Activated T-helper 2 cell treated with anti-CD3 and anti-CD28 coated beads, Interferon-gamma antibody, Interleukin-2, Interleukin-4, amounts not matched to agents 10 μg/mL and 5 μg/mL and 100 μg/mL, durations not matched to agents 14 hours and 24 hours and 36 hours (primary cell): ENCODE measurements around the gene XPC. TPM values are rescaled to one million over a fixed set of nuclear protein-coding genes. Genes with fewer than 3 reads are reported as not detected.
A peak's percentile ranks its signal among the peaks of the same experiment; 100 is the strongest.

Experiments used
- DNase-seq: peaks from one replicate; pipeline ENCODE4 v3.0.0; 2021; ENCODE audit warnings: low spot score
- H3K27ac Mint-ChIP-seq: one replicate; pipeline ENCODE4 v1.8.0; 2021; ENCODE audit warnings: mixed read lengths
- H3K27me3 Mint-ChIP-seq: one replicate; pipeline ENCODE4 v1.8.0; 2021; ENCODE audit warnings: low read depth, mixed read lengths
- H3K36me3 Mint-ChIP-seq: one replicate; pipeline ENCODE4 v1.8.0; 2021; ENCODE audit warnings: low read depth, mixed read lengths
- H3K4me1 Mint-ChIP-seq: one replicate; pipeline ENCODE4 v1.8.0; 2021; ENCODE audit warnings: low read depth, mixed read lengths
- H3K4me3 Mint-ChIP-seq: one replicate; pipeline ENCODE4 v1.8.0; 2021; ENCODE audit warnings: low read depth, mild to moderate bottlenecking, moderate library complexity, mixed read lengths
- H3K9me3 Mint-ChIP-seq: one replicate; pipeline ENCODE4 v1.8.0; 2021; ENCODE audit warnings: mixed read lengths
- intact Hi-C: fragments of 100-400 bp; cut with micrococcal nuclease; formaldehyde crosslinking; loops from one replicate; pipeline ENCODE4 v1.15.1; 2023
- total RNA-seq: library from RNA; stranded (reverse); gene quantifications from 2 replicates; pipeline ENCODE4 v1.2.3, GENCODE V29; 2022

XPC gene
- total RNA-seq, 1 donor from 2014 or later: 33.2 TPM

GRCh38 chr3:14202874-14203520 is 24.6 kb upstream of the XPC start:
- Mint-ChIP-seq H3K27me3 (no peaks in the 10 kb centered on the region), H3K4me3 (no peak overlapping the region), H3K27ac (no peak overlapping the region), H3K36me3 (peaks cover 24% of the 10 kb centered on the region), H3K9me3 (no peaks in the 10 kb centered on the region), H3K4me1 (no peaks in the 10 kb centered on the region)
- intact Hi-C loops: loop anchor here (5.0 kb wide), 1 partner anchor 264 kb away; no protein-coding TSS in a partner anchor
- DNase-seq: no peak

DNA sequence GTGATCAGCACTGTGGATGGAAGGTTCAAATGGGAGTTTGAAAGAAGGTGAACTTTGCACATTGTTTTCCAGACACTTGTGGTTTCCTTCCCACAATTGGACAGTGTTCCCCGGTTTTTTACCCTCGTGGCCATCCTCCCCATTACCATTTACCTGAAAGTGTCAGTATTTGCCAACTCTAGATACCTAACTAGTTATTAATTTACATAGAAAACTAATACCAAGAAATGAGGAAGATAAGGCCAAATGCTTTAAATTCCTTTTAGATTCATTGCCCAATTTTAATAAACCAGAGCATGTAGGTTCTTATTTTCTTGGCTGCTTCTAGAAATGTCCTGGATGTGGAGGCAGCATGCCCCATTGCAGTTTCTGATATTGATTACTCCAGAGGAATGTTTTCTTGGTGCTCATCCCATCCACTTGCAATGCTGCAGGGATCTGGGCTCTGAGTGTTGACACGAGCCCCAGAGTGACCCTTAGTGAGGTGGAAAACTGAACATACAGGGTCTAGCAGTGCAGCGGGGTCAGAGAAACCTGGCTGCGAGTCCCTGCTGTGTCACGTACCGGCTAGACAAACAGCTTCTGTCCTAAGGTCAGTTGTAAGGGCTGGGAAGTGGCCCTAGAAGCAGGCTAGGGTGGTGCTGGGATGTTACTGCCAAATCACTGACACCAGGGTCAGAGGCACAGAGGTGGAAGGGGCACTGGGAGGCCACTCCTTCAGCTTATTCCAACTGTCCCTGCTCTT is 23.7 kb upstream of the XPC start:
- no peaks in the 10 kb centered on the region for H3K9me3 Mint-ChIP-seq
- peaks cover 31% of the 10 kb centered on the region for H3K36me3 Mint-ChIP-seq
- H3K4me1 Mint-ChIP-seq: no peaks in the 10 kb centered on the region
- no peaks in the 10 kb centered on the region for H3K27me3 Mint-ChIP-seq
- no peak overlapping the region for H3K27ac Mint-ChIP-seq
- no peak for DNase-seq
- intact Hi-C loops: loop anchor here (5.0 kb wide), 1 partner anchor 265 kb away; no protein-coding TSS in a partner anchor
- H3K4me3 Mint-ChIP-seq: no peak overlapping the region

DNA sequence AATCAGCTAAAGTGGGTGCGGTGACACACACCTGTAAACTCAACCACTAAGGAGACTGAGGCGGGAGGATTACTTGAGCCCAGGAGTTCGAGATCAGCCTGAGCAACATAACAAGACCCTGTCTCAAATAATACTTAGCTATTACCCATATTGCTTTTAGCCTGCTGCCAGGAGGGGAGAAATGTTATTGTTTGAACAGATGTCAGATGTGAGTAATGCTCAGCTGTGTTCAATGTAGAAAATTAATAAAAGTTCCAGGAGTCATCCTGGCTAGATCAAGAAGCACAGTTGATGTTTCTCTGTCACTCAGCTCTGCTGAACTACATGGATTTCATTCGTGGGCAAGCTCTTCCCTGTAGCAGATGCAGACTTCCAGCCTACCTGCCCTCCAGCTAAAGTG is 22.4 kb upstream of the XPC start:
- intact Hi-C loops: loop anchor here (5.0 kb wide), 1 partner anchor 266 kb away; no protein-coding TSS in a partner anchor
- Mint-ChIP-seq H3K4me3 (no peak overlapping the region), H3K27me3 (no peaks in the 10 kb centered on the region), H3K36me3 (peaks cover 35% of the 10 kb centered on the region), H3K9me3 (no peaks in the 10 kb centered on the region), H3K4me1 (no peaks in the 10 kb centered on the region), H3K27ac (no peak overlapping the region)
- no peak for DNase-seq

- no peaks in the 10 kb centered on the region for H3K4me1 Mint-ChIP-seq
- H3K27ac Mint-ChIP-seq: no peak overlapping the region
- intact Hi-C loops: loop anchor here (5.0 kb wide), 1 partner anchor 267 kb away; no protein-coding TSS in a partner anchor
- no peak for DNase-seq
- no peak overlapping the region for H3K4me3 Mint-ChIP-seq
- no peaks in the 10 kb centered on the region for H3K9me3 Mint-ChIP-seq
- peaks cover 35% of the 10 kb centered on the region for H3K36me3 Mint-ChIP-seq
- H3K27me3 Mint-ChIP-seq: no peaks in the 10 kb centered on the region
These were observed 21.9 kb upstream of the XPC start for GRCh38 chr3:14200276-14200675.

GRCh38 chr3:14199641-14200040 is 21.2 kb upstream of the XPC start:
- peaks cover 35% of the 10 kb centered on the region for H3K36me3 Mint-ChIP-seq
- H3K27ac Mint-ChIP-seq: no peak overlapping the region
- no peaks in the 10 kb centered on the region for H3K4me1 Mint-ChIP-seq
- H3K27me3 Mint-ChIP-seq: no peaks in the 10 kb centered on the region
- DNase-seq: no peak
- intact Hi-C loops: loop anchor here (5.0 kb wide), 1 partner anchor 268 kb away; no protein-coding TSS in a partner anchor
- no peaks in the 10 kb centered on the region for H3K9me3 Mint-ChIP-seq
- H3K4me3 Mint-ChIP-seq: no peak overlapping the region

- peaks cover 19% of the 10 kb centered on the region for H3K4me1 Mint-ChIP-seq
- H3K9me3 Mint-ChIP-seq: no peaks in the 10 kb centered on the region
- no peaks in the 10 kb centered on the region for H3K27me3 Mint-ChIP-seq
- intact Hi-C loops: no loop called here
- peaks cover 51% of the 10 kb centered on the region for H3K36me3 Mint-ChIP-seq
- H3K27ac Mint-ChIP-seq: no peak overlapping the region
- no peak overlapping the region for H3K4me3 Mint-ChIP-seq
- DNase-seq: no peak
These were observed 16.5 kb upstream of the XPC start for GRCh38 chr3:14194865-14195264.

DNA sequence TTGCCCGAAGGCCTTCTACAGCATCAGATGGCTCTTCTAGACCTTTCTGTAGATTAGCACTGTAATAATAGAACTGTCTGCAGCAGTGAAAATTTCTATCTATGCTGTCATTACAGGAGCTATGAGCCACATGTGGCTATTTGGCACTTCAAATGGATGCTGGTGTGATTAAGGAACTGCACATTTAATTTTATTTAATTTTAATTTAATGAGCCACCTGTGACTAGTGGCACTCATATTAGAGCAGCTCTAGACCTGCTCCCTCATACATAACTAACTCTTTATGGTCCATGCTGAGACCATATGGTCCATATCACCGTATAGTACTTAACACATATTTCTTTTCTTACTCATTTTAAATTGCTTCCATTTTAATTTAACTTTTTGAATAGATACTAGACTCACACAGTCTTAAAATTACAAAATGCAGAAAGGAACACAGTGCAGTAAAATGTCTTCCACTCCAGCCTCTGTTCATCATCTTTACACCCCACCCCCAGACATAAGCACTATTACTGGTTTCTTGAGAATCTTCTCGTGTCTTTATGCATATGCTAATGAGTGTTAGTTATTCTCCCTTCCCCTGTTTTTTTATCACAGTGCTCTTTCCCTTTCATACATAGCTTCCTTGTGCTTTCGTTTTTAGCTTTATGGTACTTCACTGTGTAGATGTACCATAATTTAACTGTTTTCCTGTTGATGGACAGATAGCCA is 9.8 kb upstream of the XPC start:
- Mint-ChIP-seq H3K27me3 (no peaks in the 10 kb centered on the region), H3K4me1 (peaks cover 39% of the 10 kb centered on the region), H3K9me3 (no peaks in the 10 kb centered on the region), H3K27ac (no peak overlapping the region), H3K36me3 (peaks cover 59% of the 10 kb centered on the region), H3K4me3 (no peak overlapping the region)
- no peak for DNase-seq
- intact Hi-C loops: no loop called here

DNA sequence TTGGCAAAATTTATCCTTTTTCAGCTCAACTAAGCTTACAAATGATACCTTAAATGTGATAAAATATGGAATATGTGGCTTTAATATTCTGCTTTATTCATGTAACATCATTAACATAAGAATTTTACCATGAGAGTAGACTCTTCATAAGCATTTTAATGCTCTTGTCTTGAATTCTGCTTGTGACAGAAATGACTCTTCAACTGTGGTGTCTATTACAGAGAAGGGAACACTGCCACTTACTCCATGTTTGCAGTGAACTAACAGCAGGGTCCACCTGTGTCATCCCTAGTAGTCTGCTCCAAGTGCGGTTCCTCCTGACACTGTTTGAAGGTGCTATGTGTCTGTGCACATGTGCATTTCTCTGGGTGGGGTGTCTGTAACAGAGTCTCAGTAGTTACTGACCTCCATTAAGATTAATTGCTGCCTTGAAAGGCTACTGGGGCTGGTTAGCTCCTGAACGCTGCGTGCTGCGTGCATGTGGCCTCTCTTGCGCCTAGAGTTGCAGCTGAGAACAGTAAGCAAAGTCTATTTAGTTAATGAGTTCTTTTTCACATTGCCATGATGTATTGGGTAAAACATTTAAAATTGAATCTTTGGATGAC is 8.6 kb upstream of the XPC start:
- H3K9me3 Mint-ChIP-seq: no peaks in the 10 kb centered on the region
- intact Hi-C loops: no loop called here
- no peak overlapping the region for H3K4me3 Mint-ChIP-seq
- no peak for DNase-seq
- peaks cover 70% of the 10 kb centered on the region for H3K36me3 Mint-ChIP-seq
- no peaks in the 10 kb centered on the region for H3K27me3 Mint-ChIP-seq
- H3K4me1 Mint-ChIP-seq: peaks cover 39% of the 10 kb centered on the region
- no peak overlapping the region for H3K27ac Mint-ChIP-seq

- H3K27ac Mint-ChIP-seq: no peak overlapping the region
- no peak overlapping the region for H3K4me3 Mint-ChIP-seq
- peaks cover 51% of the 10 kb centered on the region for H3K36me3 Mint-ChIP-seq
- H3K4me1 Mint-ChIP-seq: peaks cover 33% of the 10 kb centered on the region
- no peaks in the 10 kb centered on the region for H3K27me3 Mint-ChIP-seq
- intact Hi-C loops: no loop called here
- no peak for DNase-seq
- no peaks in the 10 kb centered on the region for H3K9me3 Mint-ChIP-seq
These were observed 4.7 kb upstream of the XPC start for GRCh38 chr3:14183015-14183577.

DNA sequence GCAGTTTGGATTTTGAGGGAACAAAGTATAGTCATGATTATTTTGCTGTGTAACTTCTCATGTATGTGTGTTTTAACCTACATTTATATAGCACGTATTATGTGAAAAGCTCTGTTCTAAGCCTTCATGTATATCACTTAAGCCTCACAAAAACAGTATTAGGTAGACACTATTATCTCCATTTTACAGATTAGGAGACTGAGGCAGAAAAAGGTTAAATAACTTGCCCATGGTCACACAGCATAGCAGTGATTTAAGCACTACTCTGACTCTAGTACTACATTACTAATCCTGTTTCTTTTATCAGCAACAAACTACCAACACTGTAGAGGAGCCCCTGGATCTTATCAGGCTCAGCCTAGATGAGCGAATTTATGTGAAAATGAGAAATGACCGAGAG is 2.9 kb upstream of the XPC start:
- no peak overlapping the region for H3K27ac Mint-ChIP-seq
- H3K4me3 Mint-ChIP-seq: peak overlapping the region; percentile 11
- intact Hi-C loops: no loop called here
- peaks cover 41% of the 10 kb centered on the region for H3K36me3 Mint-ChIP-seq
- H3K4me1 Mint-ChIP-seq: peaks cover 37% of the 10 kb centered on the region
- H3K27me3 Mint-ChIP-seq: no peaks in the 10 kb centered on the region
- DNase-seq: no peak
- H3K9me3 Mint-ChIP-seq: no peaks in the 10 kb centered on the region

- DNase-seq: no peak
- Mint-ChIP-seq H3K4me1 (peaks cover 51% of the 10 kb centered on the region), H3K36me3 (peaks cover 37% of the 10 kb centered on the region), H3K27me3 (no peaks in the 10 kb centered on the region), H3K27ac (peak overlapping the region; percentile 99), H3K9me3 (no peaks in the 10 kb centered on the region), H3K4me3 (peak overlapping the region; percentile 89)
- intact Hi-C loops: loop anchor here (5.0 to 10.0 kb wide), 2 partner anchors 223 to 765 kb away; partner anchors contain the start of gene SLC6A6
These were observed 1.4 kb upstream of the XPC start for GRCh38 chr3:14179795-14180194.

DNA sequence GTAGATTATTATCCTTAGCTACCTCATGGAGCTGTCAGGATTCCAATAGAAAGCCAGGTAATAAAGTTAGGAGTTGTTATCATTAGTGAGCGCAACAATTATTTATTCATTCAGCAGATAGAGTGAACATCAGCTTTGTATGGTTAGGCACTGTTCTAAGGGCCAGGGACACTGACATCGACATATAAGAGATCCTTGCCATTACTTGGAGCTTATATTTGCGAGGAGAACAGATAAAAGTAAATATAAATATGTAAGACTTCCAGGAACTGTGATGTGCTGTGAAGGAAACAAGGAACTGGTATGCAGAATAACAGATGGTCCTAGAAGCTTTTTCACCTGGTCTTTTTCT is 689 bp upstream of the XPC start:
- peaks cover 55% of the 10 kb centered on the region for H3K4me1 Mint-ChIP-seq
- DNase-seq: no peak
- H3K36me3 Mint-ChIP-seq: peaks cover 36% of the 10 kb centered on the region
- no peaks in the 10 kb centered on the region for H3K27me3 Mint-ChIP-seq
- intact Hi-C loops: loop anchor here (5.0 to 10.0 kb wide), 2 partner anchors 223 to 764 kb away; partner anchors contain the start of gene SLC6A6
- H3K9me3 Mint-ChIP-seq: no peaks in the 10 kb centered on the region
- peak overlapping the region; percentile 89 for H3K4me3 Mint-ChIP-seq
- peak overlapping the region; percentile 99 for H3K27ac Mint-ChIP-seq
